Tibial artery (tissue), 4 donors: ENCODE results near the gene RNF166.

ENCODE experiments used
- DNase-seq, 2 donors: peaks; one replicate each; pipeline ENCODE4 v3.0.0-alpha.2; 2019
- H3K27ac ChIP-seq, 2 donors: fragments of 200-600 bp; sonication (generic) in 1 of 2; 1 replicate in 1 of 2; 2 replicates in 1 of 2; pipeline ENCODE4 v1.5.1; 2018 to 2019; ENCODE audit warnings: mild to moderate bottlenecking in 1 of 2
- H3K27me3 ChIP-seq, 2 donors: fragments of 200-600 bp; sonication (generic) in 1 of 2; one replicate each; pipeline versions ENCODE4 v1.5.1 to v1.6.0; 2016 to 2019
- H3K36me3 ChIP-seq, 3 donors: fragments of 200-600 bp; sonication (generic) in 2 of 3; one replicate each; pipeline ENCODE4 v1.5.1; 2016 to 2019; ENCODE audit warnings: mild to moderate bottlenecking in 2 of 3
- H3K4me1 ChIP-seq, 4 donors: fragments of 200-600 bp; sonication (generic) in 2 of 4; 1 replicate in 3 of 4; 2 replicates in 1 of 4; pipeline ENCODE4 v1.5.1; 2016 to 2019
- H3K4me3 ChIP-seq, 2 donors: fragments of 200-600 bp; sonication (generic) in 1 of 2; 1 replicate in 1 of 2; 2 replicates in 1 of 2; pipeline ENCODE4 v1.5.1; 2018 to 2019; ENCODE audit warnings: mild to moderate bottlenecking in 2 of 2
- H3K9me3 ChIP-seq, 3 donors: fragments of 200-600 bp; sonication (generic) in 1 of 3; one replicate each; pipeline ENCODE4 v1.5.1; 2016 to 2019
- CTCF ChIP-seq, 2 experiments: fragments of 200-600 bp in 1 of 2; fragments of 450-650 bp in 1 of 2; IDR thresholded peaks; one replicate each; pipeline ENCODE4 v1.5.1; 2017 to 2019; ENCODE audit warnings: antibody characterized with exemption in 2 of 2, mild to moderate bottlenecking in 1 of 2, moderate library complexity in 1 of 2
- intact Hi-C: fragments of 100-400 bp; cut with DNase I; formaldehyde crosslinking; loops from one replicate; pipeline ENCODE4 v1.15.0; 2023; ENCODE audit warnings: low total_unique reads

RNF166 gene

GRCh38 chr16:88719267-88719932, 13.2 kb upstream of the RNF166 start:
- no peaks in the 10 kb centered on the region for H3K4me1 ChIP-seq
- H3K9me3 ChIP-seq = no peaks in the 10 kb centered on the region
- TF ChIP-seq CTCF (IDR thresholded peaks at IDR 0.05) = no peak
- no peaks in the 10 kb centered on the region for H3K27me3 ChIP-seq
- H3K4me3 ChIP-seq = no peak overlapping the region
- H3K36me3 ChIP-seq = peaks cover 72 to 100% (median 97%) of the 10 kb centered on the region in 3 donors
- no peak overlapping the region for H3K27ac ChIP-seq
- DNase-seq = no peak
- intact Hi-C loops = no loop called here

GRCh38 chr16:88718178-88718577, 12.0 kb upstream of the RNF166 start:
- Histone ChIP-seq H3K9me3 (no peaks in the 10 kb centered on the region), H3K27me3 (no peaks in the 10 kb centered on the region), H3K27ac (no peak overlapping the region), H3K4me1 (no peaks in the 10 kb centered on the region), H3K36me3 (peaks cover 71 to 100% (median 99%) of the 10 kb centered on the region in 3 donors), H3K4me3 (no peak overlapping the region)
- DNase-seq = no peak
- intact Hi-C loops = no loop called here
- no peak for TF ChIP-seq CTCF (IDR thresholded peaks at IDR 0.05)

GRCh38 chr16:88716601-88717001, 10.4 kb upstream of the RNF166 start:
- TF ChIP-seq CTCF (IDR thresholded peaks at IDR 0.05) = no peak
- Histone ChIP-seq H3K27me3 (no peaks in the 10 kb centered on the region), H3K4me3 (no peak overlapping the region), H3K4me1 (no peaks in the 10 kb centered on the region), H3K27ac (no peak overlapping the region), H3K9me3 (no peaks in the 10 kb centered on the region), H3K36me3 (peaks cover 57 to 92% (median 84%) of the 10 kb centered on the region in 3 donors)
- intact Hi-C loops = no loop called here
- DNase-seq = no peak

- Histone ChIP-seq H3K27ac (no peak overlapping the region), H3K27me3 (no peaks in the 10 kb centered on the region), H3K36me3 (peaks cover 54 to 88% (median 80%) of the 10 kb centered on the region in 3 donors), H3K4me1 (no peaks in the 10 kb centered on the region), H3K4me3 (no peak overlapping the region), H3K9me3 (no peaks in the 10 kb centered on the region)
- TF ChIP-seq CTCF (IDR thresholded peaks at IDR 0.05) = no peak
- DNase-seq = no peak
- intact Hi-C loops = no loop called here
These were observed 10.0 kb upstream of the RNF166 start for GRCh38 chr16:88716201-88716600.

- Histone ChIP-seq H3K27ac (no peak overlapping the region), H3K27me3 (no peaks in the 10 kb centered on the region), H3K4me1 (no peaks in the 10 kb centered on the region), H3K4me3 (no peak overlapping the region), H3K36me3 (peaks cover 48 to 81% (median 73%) of the 10 kb centered on the region in 3 donors), H3K9me3 (no peaks in the 10 kb centered on the region)
- intact Hi-C loops = no loop called here
- no peak for TF ChIP-seq CTCF (IDR thresholded peaks at IDR 0.05)
- no peak for DNase-seq
These were observed 9.3 kb upstream of the RNF166 start for GRCh38 chr16:88715312-88716190.
